Gastrocnemius medialis (tissue), 4 donors: Measurements from ENCODE around the gene KLF7. TPM values are rescaled to one million over a fixed set of nuclear protein-coding genes. Genes with fewer than 3 reads are reported as not detected.

Experiments
- ATAC-seq, 2 donors: fragments of 150-250 bp; one replicate each; pipeline ENCODE4 v1.9.1; 2016
- DNase-seq, 2 donors: peaks; one replicate each; pipeline ENCODE4 v3.0.0-alpha.2; 2019
- H3K27ac ChIP-seq, 4 donors: fragments of 200-600 bp; sonication (generic); 1 replicate in 1 of 4; 2 replicates in 3 of 4; pipeline ENCODE4 v1.5.1; 2016 to 2018; ENCODE audit warnings: mild to moderate bottlenecking in 2 of 4, moderate library complexity in 1 of 4
- H3K27me3 ChIP-seq, 3 donors: fragments of 200-600 bp; sonication (generic) in 2 of 3; 1 replicate in 1 of 3; 2 replicates in 2 of 3; pipeline versions ENCODE4 v1.5.1 to v1.6.0; 2016 to 2019; ENCODE audit warnings: mild to moderate bottlenecking in 1 of 3, moderate library complexity in 1 of 3
- H3K36me3 ChIP-seq, 2 donors: fragments of 200-600 bp; sonication (generic) in 1 of 2; one replicate each; pipeline ENCODE4 v1.5.1; 2017 to 2018
- H3K4me1 ChIP-seq, 2 donors: fragments of 200-600 bp; sonication (generic) in 1 of 2; one replicate each; pipeline ENCODE4 v1.5.1; 2016 to 2017; ENCODE audit warnings: mild to moderate bottlenecking in 2 of 2
- H3K4me3 ChIP-seq, 4 donors: fragments of 200-600 bp; sonication (generic) in 3 of 4; 1 replicate in 1 of 4; 2 replicates in 3 of 4; pipeline ENCODE4 v1.5.1; 2016 to 2019; ENCODE audit warnings: mild to moderate bottlenecking in 2 of 4
- H3K9me3 ChIP-seq, 3 donors: fragments of 200-600 bp; sonication (generic) in 2 of 3; 1 replicate in 1 of 3; 2 replicates in 2 of 3; pipeline ENCODE4 v1.5.1; 2016 to 2019
- POLR2A ChIP-seq, 2 donors: fragments of 450-650 bp; IDR thresholded peaks; one replicate each; pipeline ENCODE4 v1.6.1; 2017; ENCODE audit warnings: antibody characterized with exemption in 2 of 2, mild to moderate bottlenecking in 2 of 2, moderate library complexity in 2 of 2
- in situ Hi-C, 4 donors: fragments of 200-750 bp; cut with MboI; loops; one replicate each; pipeline versions ENCODE4 v1.15.0 to v1.8.0; 2017; ENCODE audit warnings: low sequenced_read_pairs in 4 of 4
- intact Hi-C: fragments of 100-400 bp; cut with DNase I; formaldehyde crosslinking; loops from one replicate; pipeline ENCODE4 v1.15.1; 2023; ENCODE audit warnings: low total_unique reads
- total RNA-seq, 4 donors: library from RNA; depleted of rRNA; stranded (reverse); fragments of >200 nt; gene quantifications; one replicate each; pipeline versions ENCODE4 v1.1.0 to v1.2.3, GENCODE V29; 2016
- TF ChIP-seq, protein P1 (sequence below), 5 experiments: fragments of 450-650 bp in 3 of 5; fragments of 200-600 bp in 2 of 5; sonication (generic) in 2 of 5; IDR thresholded peaks in 4 of 5; conservative IDR thresholded peaks in 1 of 5; 1 replicate in 4 of 5; 2 replicates in 1 of 5; pipeline ENCODE4 v1.5.1; 2016 to 2019; ENCODE audit warnings: antibody characterized with exemption in 5 of 5, mild to moderate bottlenecking in 3 of 5, moderate library complexity in 3 of 5

The KLF7 gene
- total RNA-seq, 4 donors from 2014 or later, result 6.8 to 12.0 (median 7.6) TPM

DNA sequence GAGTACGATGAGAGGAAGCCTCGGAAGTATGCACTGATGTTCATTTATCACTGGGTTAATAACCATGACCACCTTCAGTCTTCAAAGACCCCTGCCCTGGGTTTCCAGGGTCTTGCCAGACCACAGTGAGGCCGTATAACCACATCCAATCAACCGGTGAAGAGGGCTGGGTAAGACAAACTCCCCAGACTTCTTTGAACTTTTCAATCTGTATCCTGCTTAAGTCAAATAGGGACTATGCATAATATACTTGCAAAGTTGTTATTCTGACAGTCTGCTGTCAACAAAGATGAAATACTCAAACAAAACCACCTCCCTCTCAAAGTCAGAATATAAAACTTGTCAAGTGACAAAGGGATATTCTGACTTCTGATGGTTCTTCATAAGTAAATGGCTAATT lies 54.0 kb downstream of the KLF7 start:
- TF ChIP-seq, protein P1, sequence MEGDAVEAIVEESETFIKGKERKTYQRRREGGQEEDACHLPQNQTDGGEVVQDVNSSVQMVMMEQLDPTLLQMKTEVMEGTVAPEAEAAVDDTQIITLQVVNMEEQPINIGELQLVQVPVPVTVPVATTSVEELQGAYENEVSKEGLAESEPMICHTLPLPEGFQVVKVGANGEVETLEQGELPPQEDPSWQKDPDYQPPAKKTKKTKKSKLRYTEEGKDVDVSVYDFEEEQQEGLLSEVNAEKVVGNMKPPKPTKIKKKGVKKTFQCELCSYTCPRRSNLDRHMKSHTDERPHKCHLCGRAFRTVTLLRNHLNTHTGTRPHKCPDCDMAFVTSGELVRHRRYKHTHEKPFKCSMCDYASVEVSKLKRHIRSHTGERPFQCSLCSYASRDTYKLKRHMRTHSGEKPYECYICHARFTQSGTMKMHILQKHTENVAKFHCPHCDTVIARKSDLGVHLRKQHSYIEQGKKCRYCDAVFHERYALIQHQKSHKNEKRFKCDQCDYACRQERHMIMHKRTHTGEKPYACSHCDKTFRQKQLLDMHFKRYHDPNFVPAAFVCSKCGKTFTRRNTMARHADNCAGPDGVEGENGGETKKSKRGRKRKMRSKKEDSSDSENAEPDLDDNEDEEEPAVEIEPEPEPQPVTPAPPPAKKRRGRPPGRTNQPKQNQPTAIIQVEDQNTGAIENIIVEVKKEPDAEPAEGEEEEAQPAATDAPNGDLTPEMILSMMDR (IDR thresholded peaks at IDR 0.05 in 4 of 5, conservative IDR thresholded peaks at IDR 0.05 in 1 of 5), result no peak
- no peak for TF ChIP-seq POLR2A (IDR thresholded peaks at IDR 0.05)
- intact Hi-C loops, result no loop called here

GRCh38 chr2:207110715-207111114 lies 55.0 kb downstream of the KLF7 start:
- DNase-seq (no peak), ATAC-seq (no peak)
- H3K4me1 ChIP-seq, result peaks cover under 1 to 2% of the 10 kb centered on the region in 2 donors

More for the DNA sequence above, 54.0 kb downstream of the KLF7 start:
- ATAC-seq (no peak), DNase-seq (no peak)
- Histone ChIP-seq H3K36me3 (no peaks in the 10 kb centered on the region), H3K9me3 (no peaks in the 10 kb centered on the region), H3K27ac (no peak overlapping the region), H3K27me3 (no peaks in the 10 kb centered on the region), H3K4me3 (no peak overlapping the region), H3K4me1 (peaks cover 6 to 10% of the 10 kb centered on the region in 2 donors)
- in situ Hi-C loops, result no loop called here

GRCh38 chr2:207110310-207110709 lies 55.4 kb downstream of the KLF7 start:
- in situ Hi-C loops (no loop called here), intact Hi-C loops (no loop called here)
- Histone ChIP-seq H3K27ac (no peak overlapping the region), H3K9me3 (no peaks in the 10 kb centered on the region), H3K4me3 (no peak overlapping the region), H3K27me3 (no peaks in the 10 kb centered on the region), H3K36me3 (peaks cover 0 to 8% of the 10 kb centered on the region in 2 donors), H3K4me1 (no peaks in the 10 kb centered on the region)
- DNase-seq (no peak), ATAC-seq (no peak)
- no peak for TF ChIP-seq POLR2A (IDR thresholded peaks at IDR 0.05)
- TF ChIP-seq, protein P1 (IDR thresholded peaks at IDR 0.05 in 4 of 5, conservative IDR thresholded peaks at IDR 0.05 in 1 of 5), result no peak

More at GRCh38 chr2:207110715-207111114, 55.0 kb downstream of the KLF7 start:
- no peak for TF ChIP-seq POLR2A (IDR thresholded peaks at IDR 0.05)
- TF ChIP-seq, protein P1 (IDR thresholded peaks at IDR 0.05 in 4 of 5, conservative IDR thresholded peaks at IDR 0.05 in 1 of 5), result no peak
- Histone ChIP-seq H3K27me3 (no peaks in the 10 kb centered on the region), H3K36me3 (peaks cover 0 to 7% of the 10 kb centered on the region in 2 donors), H3K9me3 (no peaks in the 10 kb centered on the region), H3K27ac (no peak overlapping the region), H3K4me3 (no peak overlapping the region)
- intact Hi-C loops (no loop called here), in situ Hi-C loops (no loop called here)

DNA sequence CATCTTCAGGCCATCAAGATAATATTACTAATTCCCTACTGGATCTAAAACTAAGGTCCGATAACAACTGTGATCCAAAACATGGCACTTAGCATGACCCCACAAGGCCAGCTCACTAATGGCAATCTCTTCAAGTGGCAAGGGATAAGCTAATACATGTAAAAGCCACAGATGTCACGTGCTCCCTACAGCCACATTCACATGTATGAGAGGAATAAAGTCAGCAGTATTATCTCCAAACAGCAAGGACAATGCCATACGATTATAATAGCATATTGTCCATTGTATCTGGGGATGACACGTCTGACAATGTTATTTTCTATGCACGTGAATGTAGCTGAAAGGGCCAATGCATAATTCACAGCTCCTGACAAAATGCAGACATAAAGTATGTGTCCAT lies 56.0 kb downstream of the KLF7 start:
- Histone ChIP-seq H3K9me3 (no peaks in the 10 kb centered on the region), H3K27ac (no peak overlapping the region), H3K27me3 (no peaks in the 10 kb centered on the region), H3K4me1 (no peaks in the 10 kb centered on the region), H3K4me3 (no peak overlapping the region), H3K36me3 (peaks cover 0 to 8% of the 10 kb centered on the region in 2 donors)
- intact Hi-C loops, result no loop called here
- in situ Hi-C loops, result no loop called here
- no peak for ATAC-seq
- DNase-seq, result no peak
- TF ChIP-seq POLR2A (IDR thresholded peaks at IDR 0.05), result no peak
- TF ChIP-seq, protein P1 (IDR thresholded peaks at IDR 0.05 in 4 of 5, conservative IDR thresholded peaks at IDR 0.05 in 1 of 5), result no peak

DNA sequence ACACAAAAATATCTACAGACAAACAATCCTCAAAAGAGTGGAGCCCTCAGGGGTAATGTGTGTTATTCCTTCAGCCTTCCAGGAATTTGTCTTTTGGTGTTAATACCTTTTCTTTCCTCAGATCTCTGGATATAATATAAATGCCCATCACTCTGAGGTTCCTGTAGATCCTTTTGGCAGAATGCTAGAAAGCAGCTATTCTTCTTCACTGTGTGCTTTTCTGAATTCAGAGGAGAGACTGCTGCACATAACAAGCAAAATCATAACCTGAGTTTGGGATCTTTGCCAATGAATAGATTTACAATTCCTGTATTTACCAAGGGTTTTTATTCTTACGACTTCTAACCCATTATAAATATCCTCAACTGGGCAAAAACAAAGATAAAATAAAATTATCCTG lies 57.3 kb downstream of the KLF7 start:
- Histone ChIP-seq H3K4me3 (no peak overlapping the region), H3K27ac (no peak overlapping the region), H3K4me1 (no peaks in the 10 kb centered on the region), H3K9me3 (no peaks in the 10 kb centered on the region), H3K36me3 (peaks cover 0 to 8% of the 10 kb centered on the region in 2 donors), H3K27me3 (no peaks in the 10 kb centered on the region)
- ATAC-seq (no peak), DNase-seq (no peak)
- intact Hi-C loops (no loop called here), in situ Hi-C loops (no loop called here)
- no peak for TF ChIP-seq POLR2A (IDR thresholded peaks at IDR 0.05)
- TF ChIP-seq, protein P1 (IDR thresholded peaks at IDR 0.05 in 4 of 5, conservative IDR thresholded peaks at IDR 0.05 in 1 of 5), result no peak
